Measurements from ENCODE around the gene CD101. TPM values are rescaled to one million over a fixed set of nuclear protein-coding genes. Genes with fewer than 3 reads are reported as not detected.

Gene CD101
- total RNA-seq, 4 donors from 2014 or later: under 0.01 to 2.9 (median 0.59) TPM; not detected in 1

- Histone ChIP-seq H3K27me3 (no peaks in the 10 kb centered on the region), H3K36me3 (peaks cover 0 to 16% (median 0%) of the 10 kb centered on the region in 3 donors), H3K9me3 (no peaks in the 10 kb centered on the region), H3K4me1 (no peaks in the 10 kb centered on the region), H3K4me3 (no peak overlapping the region), H3K27ac (no peak overlapping the region)
- 71 to 78% methylated on average over 2 of the region's 2 CpGs for WGBS, 2 donors
- DNase-seq (ENCODE audit: low spot score in 2 of 2): no peak
- TF ChIP-seq CTCF (IDR thresholded peaks at IDR 0.05): no peak
- TF ChIP-seq POLR2A (IDR thresholded peaks at IDR 0.05): no peak
- TF ChIP-seq EP300 (IDR thresholded peaks at IDR 0.05): no peak
Observed at GRCh38 chr1:117070124-117070523, 68.6 kb downstream of the CD101 start.

GRCh38 chr1:117076648-117077047, 75.1 kb downstream of the CD101 start:
- Histone ChIP-seq H3K4me1 (no peaks in the 10 kb centered on the region), H3K27ac (no peak overlapping the region), H3K9me3 (no peaks in the 10 kb centered on the region), H3K36me3 (peaks cover 0 to 77% (median 7%) of the 10 kb centered on the region in 3 donors), H3K27me3 (no peaks in the 10 kb centered on the region), H3K4me3 (no peak overlapping the region)
- DNase-seq (ENCODE audit: low spot score in 2 of 2): no peak
- TF ChIP-seq CTCF (IDR thresholded peaks at IDR 0.05) (no peak), EP300 (IDR thresholded peaks at IDR 0.05) (no peak), POLR2A (IDR thresholded peaks at IDR 0.05) (no peak)
- 93 to 99% methylated on average over 5 of the region's 5 CpGs for WGBS, 2 donors

- Histone ChIP-seq H3K27me3 (no peaks in the 10 kb centered on the region), H3K9me3 (no peaks in the 10 kb centered on the region), H3K36me3 (peaks cover 0 to 84% (median 13%) of the 10 kb centered on the region in 3 donors), H3K4me3 (no peak overlapping the region), H3K4me1 (no peaks in the 10 kb centered on the region), H3K27ac (no peak overlapping the region)
- TF ChIP-seq EP300 (IDR thresholded peaks at IDR 0.05) (no peak), POLR2A (IDR thresholded peaks at IDR 0.05) (no peak), CTCF (IDR thresholded peaks at IDR 0.05) (no peak)
- WGBS, 2 donors: 50 to 73% methylated on average over 3 of the region's 3 CpGs
- no peak for DNase-seq (ENCODE audit: low spot score in 2 of 2)
Observed at GRCh38 chr1:117077267-117077666, 75.7 kb downstream of the CD101 start.

- Histone ChIP-seq H3K36me3 (peaks cover 0 to 99% (median 13%) of the 10 kb centered on the region in 3 donors), H3K4me1 (no peaks in the 10 kb centered on the region), H3K9me3 (no peaks in the 10 kb centered on the region), H3K4me3 (no peak overlapping the region), H3K27ac (no peak overlapping the region), H3K27me3 (no peaks in the 10 kb centered on the region)
- no peak for DNase-seq (ENCODE audit: low spot score in 2 of 2)
- 93 to 94% methylated on average over 6 of the region's 6 CpGs for WGBS, 2 donors
- TF ChIP-seq CTCF (IDR thresholded peaks at IDR 0.05): no peak
- TF ChIP-seq POLR2A (IDR thresholded peaks at IDR 0.05): no peak
- TF ChIP-seq EP300 (IDR thresholded peaks at IDR 0.05): no peak
Observed at GRCh38 chr1:117079737-117080136, 78.2 kb downstream of the CD101 start.

- 80 to 96% methylated on average over 5 to 6 of the region's 6 CpGs for WGBS, 2 donors
- no peaks in the 10 kb centered on the region for H3K27me3 ChIP-seq
- H3K36me3 ChIP-seq: peaks cover 0 to 84% (median 7%) of the 10 kb centered on the region in 3 donors
- H3K4me3 ChIP-seq: no peak overlapping the region
- no peak for TF ChIP-seq CTCF (IDR thresholded peaks at IDR 0.05)
- TF ChIP-seq EP300 (IDR thresholded peaks at IDR 0.05): no peak
- TF ChIP-seq POLR2A (IDR thresholded peaks at IDR 0.05): no peak
- H3K9me3 ChIP-seq: no peaks in the 10 kb centered on the region
- no peaks in the 10 kb centered on the region for H3K4me1 ChIP-seq
- DNase-seq (ENCODE audit: low spot score in 2 of 2): no peak
- H3K27ac ChIP-seq: no peak overlapping the region
Observed at GRCh38 chr1:117084231-117084630, 82.7 kb downstream of the CD101 start.

Small RNA genes within 50 kb of the gene (small RNA-seq; reads per million reads assigned to genes)
- gene RNA5SP55: not detected

Other genes with a start within 250 kb of the CD101 start
- gene CD2, start 247.3 kb upstream of the CD101 start, total RNA-seq: 1 to 10 TPM in 2 of 4 donors, under 1 TPM in 1, not detected in 1; 0.60 to 5.1 (median 1.5) TPM
- 10 to 100 TPM; 10.2 to 19.0 (median 14.7) TPM for gene PTGFRN, start 91.8 kb upstream of the CD101 start, total RNA-seq
- 10 to 100 TPM; 12.9 to 37.5 (median 19.3) TPM for gene TTF2, start 58.6 kb downstream of the CD101 start, total RNA-seq
- gene TRIM45, start 120.0 kb downstream of the CD101 start, total RNA-seq: 1 to 10 TPM; 3.3 to 6.9 (median 4.8) TPM
- gene VTCN1, start 209.2 kb downstream of the CD101 start, total RNA-seq: not detected